CD4-positive, alpha-beta T cell (primary cell): ENCODE measurements around the gene AMD1. TPM values are rescaled to one million over a fixed set of nuclear protein-coding genes. Genes with fewer than 3 reads are reported as not detected.

Source experiments
- ATAC-seq: fragments of 200-7000 bp; cut with Tn5 transposase; one replicate; pipeline ENCODE4 v1.10.0; 2022; ENCODE audit warnings: mild to moderate bottlenecking; ENCODE audit not compliant: poor library complexity
- CTCF ChIA-PET: fragments of 350-600 bp; sonication (Branson Sonifier 250); formaldehyde crosslinking; loops from one replicate; lab custom pipeline; 2021; ENCODE audit warnings: antibody characterized with exemption, inconsistent platforms; lab: Charles Lee
- POLR2A ChIA-PET: fragments of 350-600 bp; sonication (Branson Sonifier 250); formaldehyde crosslinking; loops from one replicate; lab custom pipeline; 2021; ENCODE audit warnings: antibody characterized with exemption, inconsistent platforms; lab: Charles Lee
- DNase-seq, 14 experiments: peaks; one replicate each; pipeline ENCODE4 v3.0.0-alpha.2; 2013 to 2020; ENCODE audit warnings: mixed read lengths in 2 of 14
- H3K27ac ChIP-seq, 2 donors: one replicate each; pipeline versions ENCODE4 v1.5.1 to v1.7.0; 2013; ENCODE audit warnings: low read length in 2 of 2, low read depth in 1 of 2, mild to moderate bottlenecking in 1 of 2
- H3K27me3 ChIP-seq, 2 experiments: 1 replicate in 1 of 2; 2 replicates in 1 of 2; pipeline versions ENCODE4 v1.6.1 to v1.7.0; 2013; ENCODE audit warnings: low read length in 2 of 2, control low read depth in 1 of 2, mild to moderate bottlenecking in 1 of 2, moderate library complexity in 1 of 2; ENCODE audit not compliant: insufficient read depth in 2 of 2, control insufficient read depth in 1 of 2
- H3K36me3 ChIP-seq: one replicate; pipeline ENCODE4 v1.6.1; 2013; ENCODE audit warnings: low read length, control low read depth; ENCODE audit not compliant: insufficient read depth
- H3K4me1 ChIP-seq: one replicate; pipeline ENCODE4 v1.6.1; 2013; ENCODE audit warnings: low read length, control low read depth; ENCODE audit not compliant: insufficient read depth
- H3K4me3 ChIP-seq: one replicate; pipeline ENCODE4 v1.5.1; 2013; ENCODE audit warnings: mild to moderate bottlenecking, low read length, moderate library complexity
- H3K9me3 ChIP-seq, 2 experiments: 1 replicate in 1 of 2; 2 replicates in 1 of 2; pipeline versions ENCODE4 v1.6.1 to v1.7.0; 2013; ENCODE audit warnings: low read length in 2 of 2, mild to moderate bottlenecking in 2 of 2, control low read depth in 1 of 2, moderate library complexity in 1 of 2; ENCODE audit not compliant: control insufficient read depth in 1 of 2, insufficient read depth in 1 of 2
- H3K27ac Mint-ChIP-seq: one replicate; pipeline ENCODE4 v1.8.0; 2020; ENCODE audit warnings: mixed read lengths
- H3K27me3 Mint-ChIP-seq: one replicate; pipeline ENCODE4 v1.8.0; 2021; ENCODE audit warnings: mixed read lengths
- H3K36me3 Mint-ChIP-seq: one replicate; pipeline ENCODE4 v1.8.0; 2021; ENCODE audit warnings: low read depth, mixed read lengths
- H3K4me1 Mint-ChIP-seq: one replicate; pipeline ENCODE4 v1.8.0; 2021; ENCODE audit warnings: low read depth, mixed read lengths
- H3K4me3 Mint-ChIP-seq: one replicate; pipeline ENCODE4 v1.8.0; 2020; ENCODE audit warnings: mild to moderate bottlenecking, mixed read lengths
- H3K9me3 Mint-ChIP-seq: one replicate; pipeline ENCODE4 v1.8.0; 2020; ENCODE audit warnings: mixed read lengths
- CTCF ChIP-seq: fragments of 200-600 bp; IDR thresholded peaks from one replicate; pipeline ENCODE4 v1.8.0; 2022; ENCODE audit warnings: antibody characterized with exemption, mild to moderate bottlenecking
- intact Hi-C, 2 experiments: fragments of 100-400 bp; cut with DNase I in 1 of 2; cut with micrococcal nuclease in 1 of 2; formaldehyde crosslinking; loops; one replicate each; pipeline versions ENCODE4 v1.15.1 to v1.9.0; 2023 to 2025; cut with DNase I, micrococcal nuclease
- total RNA-seq, 174 experiments: library from RNA in 2 of 174; stranded (reverse) in 2 of 174; gene quantifications; one replicate each; pipeline ENCODE4 v1.2.3 and lab custom pipeline; 2021 to 2026

Gene AMD1
- total RNA-seq, 2 experiments from 2014 or later, result 165 to 174 TPM

GRCh38 chr6:110875548-110876169, 1.1 kb downstream of the AMD1 start:
- DNase-seq, result peak; percentile 33 to 82 (median 66)
- intact Hi-C loops, result loop anchor here (2.0 to 10.0 kb wide), 9 partner anchors 59 to 1212 kb away; partner anchors contain the start of genes FAM229B (in 1 of the 2), GTF3C6 (in 1 of the 2), REV3L (in 1 of the 2) and RPF2 (in 1 of the 2)
- no peaks in the 10 kb centered on the region for H3K9me3 Mint-ChIP-seq
- ChIA-PET CTCF (interaction anchor here (1.5 kb wide), 2 partner anchors 193 to 383 kb away, joined by 3 to 6 read pairs; a partner anchor contains a TSS), POLR2A (interaction anchor here (0.9 to 9.1 kb wide), 15 partner anchors 9 to 1781 kb away, joined by 3 to 809 read pairs (median 15); partner anchors contain the start of genes CD164, CDK19, GTF3C6 and RPF2)
- peak overlapping the region; percentile 74 to 91 for H3K27ac ChIP-seq
- H3K27ac Mint-ChIP-seq, result peak overlapping the region; percentile 99
- peak overlapping the region; percentile 96 for H3K4me3 Mint-ChIP-seq
- H3K27me3 ChIP-seq, result no peaks in the 10 kb centered on the region
- ATAC-seq, result peak; percentile 43
- no peaks in the 10 kb centered on the region for H3K27me3 Mint-ChIP-seq
- H3K9me3 ChIP-seq, result no peaks in the 10 kb centered on the region
- peaks cover 51% of the 10 kb centered on the region for H3K4me1 Mint-ChIP-seq
- peaks cover 26% of the 10 kb centered on the region for H3K36me3 Mint-ChIP-seq
- TF ChIP-seq CTCF, result no peak
- H3K4me1 ChIP-seq, result peaks cover 30% of the 10 kb centered on the region
- H3K36me3 ChIP-seq, result no peaks in the 10 kb centered on the region
- peak overlapping the region; percentile 78 for H3K4me3 ChIP-seq

- H3K27ac ChIP-seq, result peak overlapping the region; percentile 74 to 91
- POLR2A ChIA-PET, result interaction anchor here (0.9 to 9.1 kb wide), 12 partner anchors 9 to 1782 kb away, joined by 3 to 809 read pairs (median 35); partner anchors contain the start of genes CDK19, GTF3C6, RPF2 and SESN1
- H3K36me3 ChIP-seq, result no peaks in the 10 kb centered on the region
- Mint-ChIP-seq H3K27ac (peak overlapping the region; percentile 99), H3K9me3 (no peaks in the 10 kb centered on the region), H3K4me1 (peaks cover 57% of the 10 kb centered on the region), H3K27me3 (no peaks in the 10 kb centered on the region), H3K36me3 (peaks cover 26% of the 10 kb centered on the region), H3K4me3 (peak overlapping the region; percentile 96)
- peak; percentile 15 for ATAC-seq
- H3K27me3 ChIP-seq, result no peaks in the 10 kb centered on the region
- no peaks in the 10 kb centered on the region for H3K9me3 ChIP-seq
- intact Hi-C loops, result loop anchor here (2.0 to 10.0 kb wide), 7 partner anchors 81 to 1211 kb away; partner anchors contain the start of genes FAM229B (in 1 of the 2), GTF3C6 (in 1 of the 2), REV3L (in 1 of the 2) and RPF2 (in 1 of the 2)
- peak; percentile 16 to 80 (median 38) for DNase-seq
- H3K4me3 ChIP-seq, result peak overlapping the region; percentile 78
- H3K4me1 ChIP-seq, result peaks cover 34% of the 10 kb centered on the region
- CTCF ChIA-PET, result interaction anchor here (1.5 to 4.0 kb wide), 2 partner anchors 194 to 383 kb away, joined by 3 to 28 read pairs; a partner anchor contains a TSS
- no peak for TF ChIP-seq CTCF
Measured at GRCh38 chr6:110876170-110876773, 1.7 kb downstream of the AMD1 start.

- ATAC-seq, result no peak
- H3K4me1 Mint-ChIP-seq, result peaks cover 65% of the 10 kb centered on the region
Measured at GRCh38 chr6:110876806-110877564, 2.4 kb downstream of the AMD1 start.

More at GRCh38 chr6:110876806-110877564, 2.4 kb downstream of the AMD1 start:
- Histone ChIP-seq H3K9me3 (no peaks in the 10 kb centered on the region), H3K27me3 (no peaks in the 10 kb centered on the region), H3K4me3 (peak overlapping the region; percentile 78), H3K4me1 (peaks cover 41% of the 10 kb centered on the region), H3K27ac (peak overlapping the region; percentile 50 to 74), H3K36me3 (no peaks in the 10 kb centered on the region)
- H3K27ac Mint-ChIP-seq, result peak overlapping the region; percentile 99
- intact Hi-C loops, result loop anchor here (2.0 to 10.0 kb wide), 7 partner anchors 80 to 1210 kb away; partner anchors contain the start of genes FAM229B (in 1 of the 2), GTF3C6 (in 1 of the 2), REV3L (in 1 of the 2) and RPF2 (in 1 of the 2)
- H3K27me3 Mint-ChIP-seq, result no peaks in the 10 kb centered on the region
- peaks cover 26% of the 10 kb centered on the region for H3K36me3 Mint-ChIP-seq
- ChIA-PET POLR2A (interaction anchor here (0.6 to 9.1 kb wide), 14 partner anchors 8 to 1782 kb away, joined by 3 to 809 read pairs (median 13); partner anchors contain the start of genes CDK19, GTF3C6, RPF2 and SESN1), CTCF (interaction anchor here (1.1 to 4.0 kb wide), 3 partner anchors 10 to 382 kb away, joined by 3 to 28 read pairs (median 3); a partner anchor contains a TSS)
- DNase-seq, result peak in 2 of 14 experiments; percentile 8 to 24
- peak overlapping the region; percentile 96 for H3K4me3 Mint-ChIP-seq
- H3K9me3 Mint-ChIP-seq, result no peaks in the 10 kb centered on the region
- no peak for TF ChIP-seq CTCF
